OCI-LY1 (cell line): Measurements from ENCODE around the gene SAMD13.

ENCODE experiments used
- EZH2 ChIP-seq: fragments of 200-600 bp; sonication (generic), shearing (Covaris generic); IDR thresholded peaks from 2 replicates; pipeline ENCODE4 v1.8.0; 2017; ENCODE audit warnings: borderline replicate concordance, mixed run types, mild to moderate bottlenecking, antibody characterized with exemption, low read length, moderate library complexity, mixed read lengths
- TF ChIP-seq, protein P1 (sequence below): fragments of 200-600 bp; sonication (generic), shearing (Covaris generic); IDR thresholded peaks from 2 replicates; pipeline ENCODE4 v1.5.1; 2017; ENCODE audit warnings: mild to moderate bottlenecking, antibody characterized with exemption, low read length, moderate library complexity, mixed read lengths

DNA sequence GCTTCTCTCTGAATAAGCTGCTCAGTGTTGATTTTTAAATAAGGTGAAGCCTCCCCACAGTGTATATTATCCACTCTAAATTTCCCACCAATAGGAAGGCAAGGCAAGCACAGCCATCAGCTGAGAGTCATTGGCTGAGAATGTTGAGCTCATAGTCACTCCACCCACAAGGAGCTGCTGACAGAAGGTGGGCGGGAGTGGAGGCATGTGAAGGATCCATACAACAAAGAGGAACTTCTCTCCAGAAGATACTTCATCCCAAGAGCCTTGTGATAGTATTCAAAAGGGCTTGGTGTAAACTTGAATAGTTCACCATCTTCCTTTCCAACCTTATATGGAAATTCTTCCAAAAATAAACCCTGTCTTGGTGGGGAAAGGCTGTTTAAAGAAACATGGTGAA is 42.8 kb downstream of the SAMD13 start:
- TF ChIP-seq, protein P1, sequence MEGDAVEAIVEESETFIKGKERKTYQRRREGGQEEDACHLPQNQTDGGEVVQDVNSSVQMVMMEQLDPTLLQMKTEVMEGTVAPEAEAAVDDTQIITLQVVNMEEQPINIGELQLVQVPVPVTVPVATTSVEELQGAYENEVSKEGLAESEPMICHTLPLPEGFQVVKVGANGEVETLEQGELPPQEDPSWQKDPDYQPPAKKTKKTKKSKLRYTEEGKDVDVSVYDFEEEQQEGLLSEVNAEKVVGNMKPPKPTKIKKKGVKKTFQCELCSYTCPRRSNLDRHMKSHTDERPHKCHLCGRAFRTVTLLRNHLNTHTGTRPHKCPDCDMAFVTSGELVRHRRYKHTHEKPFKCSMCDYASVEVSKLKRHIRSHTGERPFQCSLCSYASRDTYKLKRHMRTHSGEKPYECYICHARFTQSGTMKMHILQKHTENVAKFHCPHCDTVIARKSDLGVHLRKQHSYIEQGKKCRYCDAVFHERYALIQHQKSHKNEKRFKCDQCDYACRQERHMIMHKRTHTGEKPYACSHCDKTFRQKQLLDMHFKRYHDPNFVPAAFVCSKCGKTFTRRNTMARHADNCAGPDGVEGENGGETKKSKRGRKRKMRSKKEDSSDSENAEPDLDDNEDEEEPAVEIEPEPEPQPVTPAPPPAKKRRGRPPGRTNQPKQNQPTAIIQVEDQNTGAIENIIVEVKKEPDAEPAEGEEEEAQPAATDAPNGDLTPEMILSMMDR: no peak
- TF ChIP-seq EZH2: no peak
